Right ventricle myocardium superior (tissue), 1 donor: ENCODE results near the gene PARP6. TPM values are rescaled to one million over a fixed set of nuclear protein-coding genes. Genes with fewer than 3 reads are reported as not detected.

ENCODE experiments used
- ATAC-seq: fragments of 200-7000 bp; cut with Tn5 transposase; one replicate; pipeline ENCODE4 v1.9.1; 2020; ENCODE audit warnings: mild to moderate bottlenecking; ENCODE audit not compliant: poor library complexity
- DNase-seq: peaks from one replicate; pipeline ENCODE4 v3.0.0-alpha.2; 2020
- intact Hi-C: fragments of 100-400 bp; cut with DNase I; formaldehyde crosslinking; loops from one replicate; pipeline ENCODE4 v1.11.2; 2022
- total RNA-seq: library from RNA; stranded (reverse); fragmentation: NEBNext Ultra II Directional; extraction: Animal tissue kit (Norgen Biotek cat#: 25700); gene quantifications from one replicate; pipeline ENCODE4 v1.2.1, GENCODE V29; 2021
- donor health status: DM: no; HTN: yes; CAD: no; lungs with severe emphysema.

PARP6 gene
- total RNA-seq, 1 donor from 2014 or later = 37.2 TPM

GRCh38 chr15:72237029-72237852 lies 35.1 kb downstream of the PARP6 start:
- DNase-seq = peak; percentile 60
- intact Hi-C loops = no loop called here
- ATAC-seq = peak; percentile 77

DNA sequence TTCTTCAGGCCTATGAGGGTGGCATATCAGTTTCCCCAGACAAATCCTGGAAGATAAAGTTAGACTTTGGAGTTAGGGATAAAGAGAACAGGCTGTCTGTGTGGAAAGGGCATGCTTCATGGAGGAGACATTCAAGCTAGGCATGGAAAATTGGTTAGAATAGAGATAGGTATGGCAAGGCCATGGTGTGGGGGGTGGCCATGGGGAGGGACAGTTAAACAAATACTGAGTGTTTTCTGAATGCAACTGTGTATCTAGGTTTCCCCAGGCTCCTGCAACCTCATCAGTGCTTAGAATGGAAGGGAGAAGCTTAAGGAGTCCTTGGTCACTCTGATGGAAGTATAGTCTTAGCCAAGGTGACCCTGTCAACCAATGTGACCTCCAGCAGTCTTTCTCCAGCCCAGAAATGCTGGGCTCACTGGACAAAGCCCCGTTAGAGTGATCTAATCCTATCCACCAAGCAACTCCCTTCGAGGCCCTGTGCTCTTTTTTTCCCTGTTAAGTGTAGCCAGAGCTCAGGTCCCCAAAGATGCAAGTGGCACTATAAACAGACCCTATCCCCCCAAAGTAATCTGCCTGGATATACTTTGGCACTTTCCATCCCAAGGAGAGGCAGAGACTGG lies 35.9 kb downstream of the PARP6 start:
- intact Hi-C loops = no loop called here
- DNase-seq = no peak
- no peak for ATAC-seq

- intact Hi-C loops = no loop called here
- DNase-seq = no peak
- ATAC-seq = no peak
Measured at GRCh38 chr15:72235298-72235697, 37.1 kb downstream of the PARP6 start.

- ATAC-seq (no peak), DNase-seq (no peak)
- intact Hi-C loops = no loop called here
Measured at GRCh38 chr15:72233769-72234168, 38.6 kb downstream of the PARP6 start.

DNA sequence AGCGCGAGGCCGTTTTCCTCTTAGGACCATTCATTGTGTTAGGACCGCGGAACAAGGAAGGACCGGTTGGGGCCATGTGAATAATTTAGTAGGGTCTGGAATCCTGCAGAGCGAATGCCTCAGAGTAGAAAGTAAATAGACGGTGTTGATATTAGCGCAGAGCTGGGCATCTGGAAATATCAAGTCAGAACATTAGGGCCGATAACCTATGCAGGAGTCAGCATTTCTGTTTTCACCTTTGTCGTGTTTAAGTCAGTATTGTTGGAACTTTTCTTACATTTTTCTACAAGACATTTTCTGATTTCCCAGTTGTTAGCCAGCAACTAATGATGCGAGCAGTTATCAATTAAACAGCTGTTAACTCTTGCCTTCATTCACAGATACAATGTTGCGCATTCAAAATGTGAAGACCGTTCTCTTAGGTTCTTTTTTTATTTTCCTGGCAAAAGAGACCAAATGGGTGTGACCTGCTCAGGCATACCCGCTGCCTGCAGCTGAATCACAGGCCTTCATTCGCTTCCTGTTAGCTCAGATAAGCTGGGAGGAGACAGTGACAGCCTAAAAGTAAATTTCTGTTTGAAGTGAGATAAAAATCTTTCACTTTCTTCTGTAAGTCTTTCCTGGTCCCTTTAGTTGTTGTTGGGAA lies 40.4 kb downstream of the PARP6 start:
- DNase-seq = peak; percentile 51
- intact Hi-C loops = loop anchor here (2.0 kb wide), 1 partner anchor 29 kb away; no protein-coding TSS in a partner anchor
- peak; percentile 11 for ATAC-seq

DNA sequence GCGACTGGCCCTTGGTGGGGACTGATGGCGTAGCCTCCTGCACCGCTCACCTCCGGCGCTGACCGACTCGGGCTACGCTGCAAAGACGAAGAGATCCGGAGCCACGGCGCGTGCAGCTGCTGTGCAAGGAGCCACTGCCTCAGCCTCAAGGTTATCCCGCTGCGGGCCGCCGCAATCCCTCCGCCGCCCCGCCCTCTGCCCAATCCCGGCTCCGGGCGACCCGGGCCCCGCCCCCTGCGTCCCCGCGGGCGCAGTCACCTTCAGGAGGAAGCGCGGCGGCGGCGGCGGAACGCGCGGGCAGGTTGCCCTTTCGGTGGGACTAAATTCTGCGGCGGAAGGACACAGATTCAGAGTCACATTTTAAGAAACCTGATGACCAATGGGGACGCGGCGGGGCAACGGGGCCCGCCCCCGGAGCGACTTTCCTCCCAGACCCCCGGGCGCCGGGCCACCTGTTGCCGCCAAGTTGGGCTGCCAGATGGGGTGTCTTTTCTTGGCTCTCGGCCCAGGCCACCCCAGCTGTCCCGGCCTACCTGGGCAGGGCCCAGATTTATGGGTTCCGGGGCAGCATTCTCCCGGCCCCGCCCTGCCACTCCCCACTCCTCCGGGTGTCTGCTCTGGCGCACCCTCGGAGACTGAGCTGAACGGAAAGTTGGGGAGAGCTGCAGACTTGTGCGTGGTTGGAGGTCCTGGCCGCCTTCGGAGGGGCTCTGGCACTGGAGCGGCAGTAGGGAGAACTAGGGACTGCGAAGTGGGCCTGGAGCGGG lies 41.1 kb downstream of the PARP6 start, which contains the start of gene PKM:
TSS of gene PKM (minus strand) at position 125 of the 767 bp plus-strand sequence. CDS start 12,093 bp downstream, outside the sequence.
- ATAC-seq (peak; percentile 92), DNase-seq (peak; percentile 97)
- intact Hi-C loops = loop anchor here (2.0 kb wide), 1 partner anchor 28 kb away; no protein-coding TSS in a partner anchor

DNA sequence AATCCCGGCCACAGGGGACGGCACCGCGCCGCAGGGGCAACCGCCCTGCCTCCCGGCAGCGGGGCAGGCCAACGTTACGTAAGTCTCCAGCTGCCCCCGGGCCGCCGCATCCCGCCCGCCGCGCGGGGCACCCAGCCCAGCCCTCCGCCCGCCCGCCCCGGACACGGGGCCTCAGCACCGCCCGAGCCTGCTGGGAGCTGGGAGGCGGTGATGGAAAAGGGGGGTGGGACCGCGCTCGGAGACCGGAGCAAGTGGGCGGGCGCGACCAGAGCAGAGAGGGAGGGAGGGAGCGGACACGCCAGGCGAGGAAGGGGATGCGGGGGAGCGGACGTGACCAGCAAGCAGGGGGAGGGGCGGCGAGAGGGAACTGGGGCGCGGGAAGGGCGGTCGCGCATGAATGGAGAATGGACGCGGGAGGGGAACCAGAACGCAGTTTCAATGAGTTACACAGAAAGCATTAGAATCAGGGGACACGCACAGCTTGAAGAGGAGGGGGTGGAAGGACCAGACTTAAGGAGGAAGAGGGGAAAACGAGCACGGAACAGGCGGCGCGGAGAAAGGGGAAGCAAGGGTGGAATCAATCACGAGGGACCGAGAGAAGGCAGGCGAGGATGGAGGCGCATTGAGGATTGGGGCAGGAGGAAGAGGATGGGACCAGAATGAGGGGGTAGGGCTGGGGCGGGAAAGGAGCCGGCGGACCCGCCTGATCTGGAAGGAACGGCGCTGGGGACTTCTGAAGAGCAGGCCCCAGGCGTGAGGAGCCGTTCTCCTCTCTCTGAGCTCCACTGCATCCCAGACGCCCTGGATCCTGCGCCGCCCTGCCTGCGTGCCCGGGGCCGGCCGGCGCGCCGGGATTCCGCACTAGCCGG lies 41.9 kb downstream of the PARP6 start:
- ATAC-seq (peak; percentile 82), DNase-seq (peak; percentile 95)
- intact Hi-C loops = loop anchor here (2.0 kb wide), 1 partner anchor 28 kb away; no protein-coding TSS in a partner anchor

DNA sequence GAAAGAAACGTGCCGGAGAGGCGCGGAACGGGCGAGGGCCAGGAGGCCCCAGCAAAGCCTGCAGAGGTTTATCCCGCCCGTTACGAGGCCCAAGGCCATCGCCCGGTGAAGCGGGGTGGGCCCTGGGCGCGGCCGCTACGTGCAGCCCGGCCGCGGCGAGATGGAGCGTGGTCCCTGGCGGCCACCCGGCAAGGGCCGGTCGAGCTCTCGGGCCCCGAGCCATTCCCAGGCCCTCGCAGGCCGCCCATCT lies 42.5 kb downstream of the PARP6 start:
- DNase-seq (no peak), ATAC-seq (no peak)
- intact Hi-C loops = loop anchor here (2.0 kb wide), 1 partner anchor 27 kb away; no protein-coding TSS in a partner anchor

- intact Hi-C loops = no loop called here
- no peak for DNase-seq
- ATAC-seq = no peak
Measured at GRCh38 chr15:72229076-72229946, 43.0 kb downstream of the PARP6 start.

GRCh38 chr15:72227720-72228119 lies 44.6 kb downstream of the PARP6 start:
- intact Hi-C loops = no loop called here
- no peak for DNase-seq
- no peak for ATAC-seq

GRCh38 chr15:72227192-72227586 lies 45.2 kb downstream of the PARP6 start:
- DNase-seq = no peak
- no peak for ATAC-seq
- intact Hi-C loops = no loop called here

GRCh38 chr15:72223278-72223677 lies 49.1 kb downstream of the PARP6 start:
- DNase-seq = no peak
- ATAC-seq = no peak
- intact Hi-C loops = no loop called here

DNA sequence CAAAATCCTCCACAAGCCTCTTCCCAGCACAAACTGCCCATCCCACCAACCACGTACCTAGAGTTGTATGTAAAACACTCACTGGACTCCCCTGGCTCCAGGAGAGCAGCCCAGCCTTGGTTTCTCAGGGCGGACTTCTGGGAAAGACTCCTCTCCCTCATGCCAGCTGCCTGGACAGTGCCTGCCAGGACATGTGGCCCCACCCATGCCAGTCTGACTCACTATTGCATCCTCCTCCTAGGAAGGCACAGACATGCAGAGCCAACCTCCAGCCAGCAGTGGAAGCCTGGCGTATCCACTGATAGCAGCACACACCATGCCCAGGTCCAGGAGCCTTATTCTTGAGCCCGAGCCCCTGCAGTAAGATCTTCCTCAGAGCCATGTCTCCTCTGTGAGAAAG lies 50.0 kb downstream of the PARP6 start:
- DNase-seq (peak; percentile 65), ATAC-seq (peak; percentile 71)
- intact Hi-C loops = no loop called here

DNA sequence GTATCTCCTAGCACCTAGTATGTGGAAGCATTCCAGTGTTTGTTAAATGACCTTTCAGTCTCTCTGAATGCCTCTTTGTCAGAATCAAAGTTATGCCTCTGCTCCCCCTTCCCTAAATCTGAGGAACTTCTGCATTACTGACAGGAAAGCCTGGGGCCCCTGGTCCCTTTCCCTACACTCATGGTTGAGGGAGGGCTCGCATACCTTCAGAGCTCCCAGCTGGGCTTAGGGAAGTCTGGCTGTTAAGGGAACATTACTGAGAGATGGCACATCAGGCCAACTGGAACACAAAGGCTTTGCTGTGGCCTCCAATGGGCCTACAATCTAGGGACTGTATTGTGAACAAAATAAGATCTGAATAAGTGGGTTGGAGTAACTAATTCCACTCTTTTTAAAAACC lies 51.7 kb downstream of the PARP6 start:
- DNase-seq (no peak), ATAC-seq (no peak)
- intact Hi-C loops = no loop called here

DNA sequence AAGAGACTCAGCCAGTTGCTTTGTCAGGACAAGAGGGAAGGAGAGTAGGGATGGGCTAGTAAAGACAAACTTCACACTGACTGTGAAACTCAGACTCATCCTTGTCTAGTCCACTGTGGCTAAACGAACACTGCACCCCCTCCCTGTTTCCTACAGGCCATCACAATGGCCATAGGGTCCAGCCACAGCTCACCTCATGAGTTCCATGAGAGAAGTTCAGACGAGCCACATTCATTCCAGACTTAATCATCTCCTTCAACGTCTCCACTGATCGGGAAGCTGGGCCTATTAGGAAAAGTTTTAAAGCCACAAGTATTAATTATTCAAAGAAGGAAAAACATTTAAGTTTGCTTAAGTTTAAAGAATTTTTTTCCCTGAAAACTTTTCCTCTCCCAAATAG lies 55.1 kb downstream of the PARP6 start:
- intact Hi-C loops = no loop called here
- DNase-seq (no peak), ATAC-seq (no peak)

DNA sequence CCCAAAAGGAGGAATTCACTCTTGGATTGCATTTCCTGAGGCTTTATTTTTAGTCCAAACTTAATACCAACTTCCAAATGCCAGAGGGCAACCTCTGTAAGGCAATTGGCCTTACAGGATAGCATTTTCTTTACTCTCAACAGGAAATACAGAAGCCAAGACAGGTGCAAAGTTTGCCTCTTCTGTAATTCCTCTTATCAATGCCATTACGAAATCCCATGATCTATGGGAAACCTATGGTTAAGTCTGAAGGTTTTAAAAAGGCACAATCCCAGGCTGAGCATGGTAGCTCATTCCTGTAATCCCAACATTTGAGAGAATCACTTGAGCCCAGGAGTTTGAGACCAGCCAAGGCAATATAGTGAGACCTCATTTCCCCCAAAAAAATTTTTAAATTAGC lies 56.3 kb downstream of the PARP6 start:
- intact Hi-C loops = no loop called here
- no peak for DNase-seq

GRCh38 chr15:72207558-72208085 lies 64.7 kb downstream of the PARP6 start:
- intact Hi-C loops = no loop called here
- ATAC-seq (no peak), DNase-seq (no peak)

More for the DNA sequence above, 56.3 kb downstream of the PARP6 start:
- no peak for ATAC-seq
